Fibroblast of lung (primary cell): Measurements from ENCODE around the gene SH3GL1.

Experiments used
- CTCF ChIP-seq, 2 donors: IDR thresholded peaks in 1 of 2; conservative IDR thresholded peaks in 1 of 2; 1 replicate in 1 of 2; 2 replicates in 1 of 2; pipeline ENCODE4 v1.5.1; 2011 to 2012; ENCODE audit warnings: low read length in 2 of 2, control low read depth in 1 of 2, inconsistent platforms in 1 of 2, low read depth in 1 of 2, mild to moderate bottlenecking in 1 of 2
- EZH2 ChIP-seq: IDR thresholded peaks from 2 replicates; pipeline ENCODE4 v1.5.1; 2012; ENCODE audit warnings: low read length, control low read depth, mild to moderate bottlenecking; ENCODE audit errors: missing control alignments

- TF ChIP-seq CTCF (conservative IDR thresholded peaks at IDR 0.05 in 1 of 2, IDR thresholded peaks at IDR 0.05 in 1 of 2; ENCODE audit: low read depth in 1 of 2, low read length in 2 of 2): peak; percentile 28 to 52
- TF ChIP-seq EZH2: no peak
Observed at GRCh38 chr19:4369888-4370260, 30.5 kb downstream of the SH3GL1 start.
